SK-N-SH (cell line): Measurements from ENCODE around the gene BCO1. TPM values are rescaled to one million over a fixed set of nuclear protein-coding genes. Genes with fewer than 3 reads are reported as not detected.

Experiments used
- CTCF ChIA-PET: fragments of 300-600, 350-600 bp; formaldehyde crosslinking; extraction: SDS; loops from one replicate; lab custom pipeline; 2021; lab: Yijun Ruan, JAX
- POLR2A ChIA-PET: fragments of 350-600 bp; sonication (Branson Sonifier 250); formaldehyde crosslinking; extraction: SDS; loops from one replicate; lab custom pipeline; 2020; ENCODE audit warnings: antibody characterized with exemption, inconsistent platforms; lab: Yijun Ruan, JAX
- DNase-seq: peaks from one replicate; pipeline ENCODE4 v3.0.0; 2012
- H2AFZ ChIP-seq: fragments of 200-600 bp; sonication (generic); 2 replicates; pipeline ENCODE4 v1.8.1; 2016; ENCODE audit warnings: antibody characterized with exemption, mild to moderate bottlenecking, low read depth
- H3F3A ChIP-seq: fragments of 200-600 bp; sonication (generic); replicated peaks from 2 replicates; pipeline ENCODE3; 2016; ENCODE audit warnings: antibody characterized with exemption, mild to moderate bottlenecking; ENCODE audit not compliant: insufficient read depth
- H3K27ac ChIP-seq, 2 experiments: fragments of 200-500 bp in 1 of 2; fragments of 200-600 bp in 1 of 2; sonication (Bioruptor generic) in 1 of 2; sonication (generic), shearing (Covaris generic) in 1 of 2; 2 replicates each; pipeline versions ENCODE4 v1.5.1 to v1.6.1; 2014 to 2016; ENCODE audit warnings: low read depth in 2 of 2, inconsistent platforms in 1 of 2, low read length in 1 of 2, mild to moderate bottlenecking in 1 of 2, mixed read lengths in 1 of 2
- H3K27me3 ChIP-seq: fragments of 200-600 bp; sonication (generic), shearing (Covaris generic); 2 replicates; pipeline ENCODE4 v1.6.1; 2016; ENCODE audit warnings: mixed run types; ENCODE audit not compliant: insufficient read depth
- H3K36me3 ChIP-seq, 2 experiments: fragments of 200-500 bp in 1 of 2; fragments of 200-600 bp in 1 of 2; sonication (Bioruptor generic) in 1 of 2; sonication (generic) in 1 of 2; replicated peaks in 1 of 2; 2 replicates each; pipeline versions ENCODE3 to v1.5.1; 2014 to 2016; ENCODE audit warnings: low read length in 1 of 2, mild to moderate bottlenecking in 1 of 2; ENCODE audit not compliant: insufficient read depth in 2 of 2, control insufficient read depth in 1 of 2
- H3K4me1 ChIP-seq, 2 experiments: fragments of 200-500 bp in 1 of 2; fragments of 200-600 bp in 1 of 2; sonication (Bioruptor generic) in 1 of 2; sonication (generic), shearing (Covaris generic) in 1 of 2; 2 replicates each; pipeline versions ENCODE4 v1.5.1 to v1.6.1; 2014 to 2016; ENCODE audit warnings: low read depth in 1 of 2, low read length in 1 of 2, mixed run types in 1 of 2; ENCODE audit not compliant: insufficient read depth in 2 of 2, control insufficient read depth in 1 of 2
- H3K4me2 ChIP-seq: fragments of 200-600 bp; sonication (generic), shearing (Covaris generic); 2 replicates; pipeline ENCODE4 v1.6.1; 2017; ENCODE audit warnings: mixed run types
- H3K4me3 ChIP-seq, 2 experiments: fragments of 200-500 bp in 1 of 2; fragments of 200-600 bp in 1 of 2; sonication (Bioruptor generic) in 1 of 2; sonication (generic), shearing (Covaris generic) in 1 of 2; 2 replicates each; pipeline versions ENCODE4 v1.5.1 to v1.8.1; 2014 to 2016; ENCODE audit warnings: low read depth in 2 of 2, inconsistent platforms in 1 of 2, low read length in 1 of 2, mild to moderate bottlenecking in 1 of 2, mixed read lengths in 1 of 2, moderate library complexity in 1 of 2
- H3K79me2 ChIP-seq: fragments of 200-600 bp; sonication (generic); 2 replicates; pipeline ENCODE4 v1.8.1; 2017; ENCODE audit warnings: mild to moderate bottlenecking; ENCODE audit not compliant: insufficient read depth
- H3K9ac ChIP-seq: fragments of 200-600 bp; sonication (generic); 2 replicates; pipeline ENCODE4 v1.6.1; 2017; ENCODE audit warnings: mixed run types
- H3K9me2 ChIP-seq: fragments of 200-600 bp; sonication (generic); 2 replicates; pipeline ENCODE4 v1.6.1; 2017; ENCODE audit warnings: mixed run types
- H3K9me3 ChIP-seq: fragments of 200-600 bp; sonication (generic); 2 replicates; pipeline ENCODE4 v1.6.1; 2017; ENCODE audit warnings: mixed run types, mild to moderate bottlenecking, moderate library complexity
- H4K20me1 ChIP-seq: fragments of 200-600 bp; sonication (generic); 2 replicates; pipeline ENCODE4 v1.6.1; 2017; ENCODE audit warnings: mild to moderate bottlenecking, mixed run types; ENCODE audit not compliant: insufficient read depth
- CHD2 ChIP-seq: fragments of 150-350 bp; IDR thresholded peaks from 2 replicates; pipeline ENCODE4 v1.6.1; 2018; ENCODE audit warnings: low read length; ENCODE audit not compliant: partially characterized antibody
- EP300 ChIP-seq, 2 experiments: IDR thresholded peaks; 2 replicates each; pipeline versions ENCODE4 v1.4.0 to v1.6.1; 2012; ENCODE audit warnings: borderline replicate concordance in 1 of 2, low read depth in 1 of 2, low read length in 1 of 2
- EZH2phosphoT487 ChIP-seq: fragments of 200-600 bp; sonication (generic); IDR thresholded peaks from 2 replicates; pipeline ENCODE4 v1.6.1; 2017; ENCODE audit warnings: low read depth, mixed run types, mild to moderate bottlenecking, antibody characterized with exemption, moderate library complexity, borderline replicate concordance
- FOXJ3 ChIP-seq: sonication (generic); formaldehyde crosslinking; IDR thresholded peaks from 2 replicates; pipeline ENCODE4 v1.5.1; 2020; ENCODE audit warnings: mild to moderate bottlenecking, missing genetic modification reagents
- FOXM1 ChIP-seq: IDR thresholded peaks from 2 replicates; pipeline ENCODE4 v1.4.0; 2012; ENCODE audit warnings: low read depth, mild to moderate bottlenecking
- GABPA ChIP-seq: IDR thresholded peaks from 2 replicates; pipeline ENCODE4 v1.4.0; 2012; ENCODE audit warnings: low read depth, mild to moderate bottlenecking
- GATA2 ChIP-seq: sonication (generic); formaldehyde crosslinking; IDR thresholded peaks from 2 replicates; pipeline ENCODE4 v1.5.0; 2020; ENCODE audit warnings: mild to moderate bottlenecking, missing genetic modification reagents
- IRF3 ChIP-seq: fragments of 150-350 bp; IDR thresholded peaks from 2 replicates; pipeline ENCODE4 v1.6.1; 2016; ENCODE audit warnings: mild to moderate bottlenecking, low read depth, low read length
- MEF2A ChIP-seq: IDR thresholded peaks from 2 replicates; pipeline ENCODE4 v1.4.0; 2012; ENCODE audit warnings: low read depth, borderline replicate concordance
- NFIC ChIP-seq: IDR thresholded peaks from 2 replicates; pipeline ENCODE4 v1.4.0; 2012; ENCODE audit warnings: borderline replicate concordance
- NRF1 ChIP-seq: IDR thresholded peaks from 2 replicates; pipeline ENCODE4 v1.6.1; 2012; ENCODE audit warnings: low read depth, mild to moderate bottlenecking, low read length
- POLR2AphosphoS5 ChIP-seq: IDR thresholded peaks from 2 replicates; pipeline ENCODE4 v1.6.1; 2012; ENCODE audit warnings: low read depth, low read length
- RAD21 ChIP-seq: IDR thresholded peaks from 2 replicates; pipeline ENCODE4 v1.6.1; 2012; ENCODE audit warnings: mild to moderate bottlenecking, low read length
- RCOR1 ChIP-seq: fragments of 150-350 bp; IDR thresholded peaks from 2 replicates; pipeline ENCODE4 v1.6.1; 2017; ENCODE audit warnings: antibody characterized with exemption, low read length
- RFX5 ChIP-seq: IDR thresholded peaks from 2 replicates; pipeline ENCODE4 v1.6.1; 2012; ENCODE audit warnings: mild to moderate bottlenecking, improper control_type of control experiment, low read length
- SIN3A ChIP-seq: IDR thresholded peaks from 2 replicates; pipeline ENCODE4 v1.6.1; 2012; ENCODE audit warnings: low read depth, mild to moderate bottlenecking, low read length, moderate library complexity, borderline replicate concordance
- TCF12 ChIP-seq: IDR thresholded peaks from 2 replicates; pipeline ENCODE4 v1.4.0; 2012
- TEAD4 ChIP-seq: IDR thresholded peaks from 2 replicates; pipeline ENCODE4 v1.4.0; 2012; ENCODE audit warnings: mild to moderate bottlenecking, borderline replicate concordance; ENCODE audit not compliant: insufficient read depth
- YY1 ChIP-seq: IDR thresholded peaks from 2 replicates; pipeline ENCODE4 v1.4.0; 2012; ENCODE audit warnings: low read depth, mild to moderate bottlenecking
- WGBS: methylation state at CpG from one replicate; pipeline ENCODE4 v1.1.6; 2017; ENCODE audit warnings: low lambda C conversion rate; 5-methylcytosine and 5-hydroxymethylcytosine counted together
- polyA plus RNA-seq, 3 experiments: library from polyadenylated mRNA; depleted of rRNA; stranded (reverse); fragments of >200 nt; gene quantifications; 2 replicates each; pipeline ENCODE4 v1.2.3, GENCODE V29; 2012

BCO1 gene
- polyA plus RNA-seq, 1 of the 3 experiments (the other 2 are of a cell fraction), result 0.02 TPM

- ChIA-PET CTCF (interaction anchor here (0.6 kb wide), 1 partner anchor 21 kb away, joined by 3 read pairs; no protein-coding TSS in a partner anchor), POLR2A (no interaction called here)
- H3K9me3 ChIP-seq, result no peaks in the 10 kb centered on the region
- H3K4me1 ChIP-seq, result peaks cover 0 to 8% of the 10 kb centered on the region in 2 experiments; a peak in 1 of 4 replicates
- no peak for DNase-seq
- no peaks in the 10 kb centered on the region for H3F3A ChIP-seq
- no peaks in the 10 kb centered on the region for H3K9me2 ChIP-seq
- no peak overlapping the region for H3K4me3 ChIP-seq
- H4K20me1 ChIP-seq, result no peaks in the 10 kb centered on the region
- H3K27ac ChIP-seq, result no peak overlapping the region
- no peaks in the 10 kb centered on the region for H3K36me3 ChIP-seq
- no peak overlapping the region for H2AFZ ChIP-seq
- 66% methylated on average over 8 of the region's 8 CpGs for WGBS
- no peak for TF ChIP-seq NRF1
- H3K9ac ChIP-seq, result no peak overlapping the region
- no peak overlapping the region for H3K4me2 ChIP-seq
- no peaks in the 10 kb centered on the region for H3K79me2 ChIP-seq
- no peaks in the 10 kb centered on the region for H3K27me3 ChIP-seq
Observed at GRCh38 chr16:81284995-81285600, 46.6 kb downstream of the BCO1 start.

- CTCF ChIA-PET, result no interaction called here
- WGBS, result 81% methylated on average over 1 of the region's 1 CpG
- POLR2A ChIA-PET, result no interaction called here
Observed at GRCh38 chr16:81286190-81286589, 47.7 kb downstream of the BCO1 start.

GRCh38 chr16:81291117-81291516, 52.6 kb downstream of the BCO1 start:
- Histone ChIP-seq H3F3A (no peaks in the 10 kb centered on the region), H3K9ac (no peak overlapping the region), H3K79me2 (no peaks in the 10 kb centered on the region), H3K36me3 (no peaks in the 10 kb centered on the region), H3K27ac (no peak overlapping the region), H4K20me1 (no peaks in the 10 kb centered on the region), H3K9me3 (no peaks in the 10 kb centered on the region), H3K27me3 (no peaks in the 10 kb centered on the region), H2AFZ (no peak overlapping the region), H3K4me2 (no peak overlapping the region), H3K9me2 (no peaks in the 10 kb centered on the region), H3K4me1 (no peaks in the 10 kb centered on the region), H3K4me3 (no peak overlapping the region)
- DNase-seq, result no peak
- POLR2A ChIA-PET, result no interaction called here
- 74% methylated on average over 8 of the region's 9 CpGs for WGBS
- CTCF ChIA-PET, result interaction anchor here (1.4 kb wide), 1 partner anchor 86 kb away, joined by 6 read pairs; no protein-coding TSS in a partner anchor
- TF ChIP-seq RAD21, result no peak
- TF ChIP-seq TEAD4, result no peak
- TF ChIP-seq CHD2, result no peak

More at GRCh38 chr16:81286190-81286589, 47.7 kb downstream of the BCO1 start:
- H2AFZ ChIP-seq, result no peak overlapping the region
- H3K4me2 ChIP-seq, result no peak overlapping the region
- no peaks in the 10 kb centered on the region for H3K9me2 ChIP-seq
- TF ChIP-seq TCF12 (no peak), FOXJ3 (CRISPR knock-in tag) (no peak), EP300 (IDR thresholded peaks at IDR 0.05; ENCODE audit: borderline replicate concordance in 1 of 2, low read depth in 1 of 2, low read length in 1 of 2) (no peak), MEF2A (no peak), GABPA (no peak), FOXM1 (no peak), SIN3A (no peak), IRF3 (no peak), RCOR1 (no peak), NFIC (no peak), EZH2phosphoT487 (no peak), RFX5 (no peak), CHD2 (no peak), GATA2 (CRISPR knock-in tag) (no peak), POLR2AphosphoS5 (no peak), YY1 (no peak)
- DNase-seq, result no peak
- no peaks in the 10 kb centered on the region for H3K27me3 ChIP-seq
- H3K9me3 ChIP-seq, result no peaks in the 10 kb centered on the region
- no peaks in the 10 kb centered on the region for H3K79me2 ChIP-seq
- H3F3A ChIP-seq, result no peaks in the 10 kb centered on the region
- H3K27ac ChIP-seq, result no peak overlapping the region
- H3K36me3 ChIP-seq, result no peaks in the 10 kb centered on the region
- H4K20me1 ChIP-seq, result no peaks in the 10 kb centered on the region
- no peak overlapping the region for H3K9ac ChIP-seq
- H3K4me3 ChIP-seq, result no peak overlapping the region
- H3K4me1 ChIP-seq, result no peaks in the 10 kb centered on the region
